CD4-positive, alpha-beta T cell treated with Interleukin-1 beta for 1 hour (primary cell): ENCODE results near the gene C1QB.
A peak's percentile ranks its signal among the peaks of the same experiment; 100 is the strongest.
"Not testable (repeated sequence)": the region's sequence is repeated elsewhere in the genome, so short reads cannot be mapped to it uniquely, and the experiment has no call there.

ENCODE experiments used
- DNase-seq, 2 donors: peaks; one replicate each; pipeline ENCODE4 v3.0.0-alpha.2; 2020 to 2022

Gene C1QB

GRCh38 chr1:22668840-22669239, 15.8 kb downstream of the C1QB start:
- not testable (repeated sequence) for DNase-seq

- no peak for DNase-seq
Observed at GRCh38 chr1:22670352-22670975, 17.4 kb downstream of the C1QB start.

DNA sequence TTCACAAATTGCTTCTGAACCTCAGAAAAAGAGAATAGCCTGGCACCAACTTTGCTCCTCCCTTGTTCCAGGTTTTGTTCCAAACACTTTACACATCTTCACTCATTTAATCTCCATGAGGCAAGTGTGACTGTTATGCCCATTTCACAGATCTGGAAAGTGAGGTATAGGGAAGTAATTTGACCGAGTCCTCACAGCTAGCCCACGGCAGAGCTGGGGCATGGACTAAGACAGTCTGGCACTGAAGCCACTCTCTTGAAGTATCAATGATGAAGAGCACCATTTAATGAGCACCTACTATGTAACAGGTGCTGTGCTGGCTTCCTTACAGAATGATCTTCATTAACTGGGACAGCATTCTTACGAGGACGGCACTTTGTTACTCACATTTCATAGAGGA, 19.0 kb downstream of the C1QB start:
- no peak for DNase-seq

- peak in 1 of 2 donors; percentile 9 for DNase-seq
Observed at GRCh38 chr1:22673486-22674409, 20.7 kb downstream of the C1QB start.

DNA sequence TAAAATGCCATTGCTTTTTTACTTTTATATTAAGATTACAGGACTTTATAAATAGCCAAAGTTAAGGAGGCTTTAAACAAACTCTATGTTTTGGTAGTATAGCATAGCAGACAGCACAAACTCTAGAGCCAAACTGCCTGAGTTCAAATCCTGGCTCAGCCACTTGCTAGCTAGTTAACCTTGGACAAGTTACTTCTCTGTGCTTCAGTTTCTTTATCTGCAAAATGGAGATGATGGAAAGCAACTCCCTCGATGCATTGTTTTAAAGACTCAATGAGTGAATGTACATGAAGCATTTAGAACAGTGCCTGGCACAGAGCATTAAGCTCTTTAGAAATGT, 21.3 kb downstream of the C1QB start:
- DNase-seq = no peak

DNA sequence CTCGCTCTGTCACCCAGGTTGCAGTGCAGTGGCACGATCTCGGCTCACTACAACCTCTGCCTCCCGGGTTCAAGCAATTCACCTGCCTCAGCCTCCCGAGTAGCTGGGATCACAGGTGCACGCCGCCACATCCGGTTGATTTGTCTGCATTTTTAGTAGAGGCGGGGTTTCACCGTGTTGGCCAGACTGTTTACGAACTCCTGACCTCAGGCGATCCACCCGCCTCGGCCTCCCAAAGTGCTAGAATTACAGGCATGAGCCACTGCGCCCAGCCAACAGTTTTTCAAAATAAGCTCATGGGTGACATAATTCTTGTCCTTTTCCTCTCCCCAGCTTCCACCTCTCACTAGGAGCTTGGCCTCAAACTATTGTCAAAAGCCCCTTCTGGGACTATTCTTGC, 23.1 kb downstream of the C1QB start:
- not testable (repeated sequence) for DNase-seq

DNA sequence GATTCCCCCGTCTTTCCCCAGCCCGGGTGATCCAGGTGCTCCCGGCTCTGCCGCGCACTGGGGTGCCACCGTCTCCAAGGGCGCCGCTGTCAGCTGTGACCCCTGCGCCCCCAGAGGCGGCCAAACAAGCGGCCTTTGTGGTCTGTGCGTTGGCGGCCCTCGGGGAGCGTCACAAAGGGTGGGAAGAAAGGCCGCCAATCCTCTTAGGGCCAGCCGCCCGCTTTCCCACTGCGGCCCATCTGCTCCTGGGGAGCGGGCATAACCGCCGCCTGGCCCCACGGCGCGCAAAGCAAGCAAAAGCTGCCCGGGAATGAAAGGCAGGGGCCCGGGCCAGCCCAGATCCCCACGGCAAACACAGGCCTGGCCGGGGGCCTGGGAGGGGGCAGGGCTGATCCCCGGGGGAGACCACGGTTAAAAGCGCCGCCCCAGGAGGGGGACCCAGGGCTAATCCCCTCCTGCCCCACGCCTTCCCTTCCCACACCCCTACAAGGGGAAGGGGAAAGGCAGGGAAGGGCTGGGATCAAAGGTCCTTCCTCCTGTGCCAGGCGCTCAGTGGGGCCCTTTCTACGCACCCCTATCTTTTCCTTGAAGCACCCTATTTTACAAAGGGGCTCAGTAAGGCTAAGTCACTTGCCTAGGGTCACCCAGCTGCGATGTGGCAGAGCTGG, 24.0 kb downstream of the C1QB start:
- no peak for DNase-seq

DNA sequence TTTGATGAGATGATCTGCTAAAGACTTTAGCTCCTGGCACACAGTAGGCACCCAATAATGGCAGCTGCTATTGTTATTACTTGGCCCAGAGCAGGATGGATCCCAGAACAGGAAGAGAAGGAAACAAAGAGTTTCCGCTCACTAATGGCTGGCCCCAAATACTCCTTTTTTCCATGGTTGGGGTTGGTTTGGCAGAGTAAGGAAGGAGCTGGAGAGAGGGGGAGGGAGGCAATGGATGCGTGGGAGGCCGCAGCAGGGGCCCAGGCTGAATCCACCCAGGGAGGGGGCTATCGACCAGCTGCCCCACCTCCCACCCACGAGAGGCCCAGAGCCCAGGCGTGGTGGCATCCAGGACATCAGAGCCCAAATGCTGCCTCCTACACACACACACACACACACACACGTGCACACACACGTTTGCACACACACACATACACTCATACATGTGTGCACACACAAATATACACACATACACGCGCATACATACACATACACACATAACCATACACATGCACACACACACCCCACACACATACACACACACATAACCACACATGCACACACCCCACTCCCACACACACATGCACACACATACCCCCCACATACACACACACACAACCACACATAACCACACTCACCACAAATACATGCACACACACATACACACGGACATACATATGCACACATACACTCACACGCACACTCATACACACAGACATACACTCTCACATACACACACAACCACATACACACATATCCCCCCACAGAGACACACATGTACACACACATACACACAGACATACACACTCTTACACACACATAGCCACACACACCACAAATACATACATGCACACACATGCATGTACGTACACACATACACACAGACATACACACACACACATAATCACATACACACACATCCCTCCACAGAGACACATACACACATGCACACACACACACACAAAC, 25.2 kb downstream of the C1QB start:
- no peak for DNase-seq

GRCh38 chr1:22680726-22681125, 27.7 kb downstream of the C1QB start:
- DNase-seq = no peak

GRCh38 chr1:22681556-22682276, 28.7 kb downstream of the C1QB start:
- no peak for DNase-seq

GRCh38 chr1:22683547-22683946, 30.5 kb downstream of the C1QB start:
- no peak for DNase-seq

DNA sequence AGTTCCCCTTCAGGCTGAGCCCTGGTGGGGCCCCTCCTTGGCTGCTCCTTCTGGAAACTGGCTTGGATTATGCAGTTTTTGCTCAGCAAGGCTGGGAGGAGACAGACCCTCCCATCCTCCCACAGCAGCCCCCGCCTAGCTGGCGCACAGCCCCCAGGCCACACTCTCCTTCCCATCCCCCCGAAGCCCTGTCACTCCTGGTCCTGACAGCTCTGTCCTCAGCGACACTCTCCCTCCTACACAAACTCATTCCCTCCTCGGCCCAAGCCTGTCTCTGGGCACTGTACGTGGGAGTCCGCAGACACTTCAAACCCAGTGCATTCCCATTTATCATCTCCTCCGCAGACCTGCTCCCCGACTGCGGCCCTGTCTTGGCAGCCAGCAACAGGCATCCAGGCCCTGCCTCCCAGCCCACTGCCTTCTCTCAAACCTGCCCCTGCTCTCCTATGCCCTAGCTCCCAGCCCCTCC, 32.6 kb downstream of the C1QB start:
- DNase-seq = no peak

DNA sequence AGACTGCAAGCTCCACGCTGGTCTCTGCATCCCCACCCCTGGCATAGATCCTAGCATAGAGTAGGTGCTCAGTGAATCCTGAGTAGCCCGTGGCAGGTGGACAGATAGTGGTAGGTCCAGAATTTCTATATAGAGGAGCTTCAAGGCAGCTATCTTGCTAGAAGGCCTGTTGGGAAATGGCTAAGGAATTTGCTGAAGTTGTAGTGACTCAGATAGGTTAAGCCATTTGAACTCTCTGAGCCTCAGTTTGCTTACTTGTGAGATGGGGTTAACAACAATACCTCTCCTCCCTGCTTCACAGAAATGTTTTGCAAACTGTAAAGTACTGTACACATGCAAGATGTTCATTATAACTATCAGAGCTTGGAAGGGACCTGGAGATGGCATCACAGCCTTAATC, 34.2 kb downstream of the C1QB start:
- no peak for DNase-seq

DNA sequence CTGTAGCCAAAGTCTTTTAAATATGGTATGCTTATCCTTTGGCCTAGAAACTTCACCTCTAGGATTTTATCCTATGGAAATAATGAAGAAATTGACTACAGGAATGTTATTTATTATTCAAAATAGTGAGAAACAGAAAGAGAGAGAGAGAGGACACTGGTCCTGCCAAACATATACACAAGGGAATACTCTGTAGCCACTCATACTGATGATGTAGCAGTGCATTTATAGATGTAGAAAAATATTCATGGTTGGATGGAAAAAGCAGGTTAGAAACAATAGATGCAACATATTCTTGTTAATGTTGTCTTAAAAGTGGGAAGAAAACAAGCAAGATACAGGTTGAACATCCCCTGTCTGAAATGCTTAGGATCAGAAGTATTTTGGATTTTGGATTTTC, 35.4 kb downstream of the C1QB start:
- DNase-seq = no peak

DNA sequence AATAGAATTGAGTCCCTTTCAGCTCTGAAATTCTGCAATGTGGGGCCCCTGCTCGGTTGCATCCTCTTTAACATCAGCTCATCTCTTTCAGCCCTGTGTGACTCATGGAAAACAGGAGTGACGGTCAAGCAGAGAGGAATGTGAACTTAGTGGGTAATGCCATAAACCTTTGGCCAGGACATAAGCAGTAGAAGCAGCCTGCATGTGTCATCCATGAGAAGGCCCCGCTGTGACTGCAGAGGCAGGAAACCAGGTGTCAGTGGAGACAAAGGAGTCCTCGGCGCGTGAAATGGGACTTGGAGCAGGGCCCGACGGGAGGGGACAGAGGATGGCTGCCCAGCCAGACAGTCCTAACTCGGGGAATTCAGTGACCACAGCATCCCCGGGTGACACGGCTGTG, 36.5 kb downstream of the C1QB start:
- DNase-seq = no peak

DNA sequence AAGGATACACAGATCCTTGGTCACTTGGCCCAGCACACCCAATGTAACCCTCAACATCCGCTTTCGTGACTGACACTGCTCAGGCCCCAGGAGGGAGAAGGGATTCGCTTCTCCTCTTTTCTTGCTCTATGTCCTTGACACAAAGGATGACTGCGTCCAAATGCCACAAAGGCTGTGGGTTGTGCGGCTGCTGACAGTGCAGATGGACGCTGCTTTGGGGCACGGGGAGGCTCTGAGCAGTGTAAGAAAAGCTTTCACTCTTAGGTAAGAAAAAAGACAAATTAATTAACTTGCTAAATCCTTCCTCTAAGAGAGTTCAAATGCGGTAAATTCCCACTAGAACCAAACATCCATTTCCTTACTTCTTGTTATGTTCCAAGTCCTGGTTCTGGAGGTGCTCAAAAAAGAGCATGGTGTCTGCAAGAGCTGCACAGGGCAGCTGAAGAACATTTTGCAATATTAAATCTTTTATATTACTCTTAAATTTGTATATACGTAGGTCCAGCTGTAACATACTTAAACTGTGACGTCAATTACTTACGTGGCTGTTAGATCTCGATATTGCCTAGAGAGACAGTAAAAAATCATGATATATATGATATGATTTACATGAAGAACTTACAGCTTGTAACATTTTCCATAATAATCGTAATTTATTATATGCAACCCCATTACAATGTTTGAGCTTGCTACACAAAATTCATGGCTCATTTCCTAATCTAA, 38.2 kb downstream of the C1QB start:
- DNase-seq = no peak

- DNase-seq = no peak
Observed at GRCh38 chr1:22694172-22694571, 41.1 kb downstream of the C1QB start.

DNA sequence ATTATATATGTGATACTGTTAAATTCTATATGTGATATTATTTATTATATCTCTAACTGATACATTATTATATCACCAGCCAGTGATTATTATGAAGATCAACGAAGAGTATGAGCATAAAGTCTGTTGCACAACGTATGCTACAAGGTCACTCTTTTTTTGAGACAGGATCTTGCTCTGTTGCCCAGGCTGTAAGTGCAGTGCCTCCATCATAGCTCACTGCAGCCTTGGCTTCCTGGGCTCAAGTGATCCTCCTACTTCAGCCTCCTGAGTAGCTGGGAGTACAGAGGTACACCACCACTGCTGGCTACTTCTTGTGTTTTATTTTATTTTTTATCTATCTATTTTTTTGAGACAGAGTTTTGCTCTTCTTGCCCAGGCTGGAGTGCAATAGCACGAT, 43.6 kb downstream of the C1QB start:
- DNase-seq = no peak

GRCh38 chr1:22697980-22698379, 44.9 kb downstream of the C1QB start:
- no peak for DNase-seq

DNA sequence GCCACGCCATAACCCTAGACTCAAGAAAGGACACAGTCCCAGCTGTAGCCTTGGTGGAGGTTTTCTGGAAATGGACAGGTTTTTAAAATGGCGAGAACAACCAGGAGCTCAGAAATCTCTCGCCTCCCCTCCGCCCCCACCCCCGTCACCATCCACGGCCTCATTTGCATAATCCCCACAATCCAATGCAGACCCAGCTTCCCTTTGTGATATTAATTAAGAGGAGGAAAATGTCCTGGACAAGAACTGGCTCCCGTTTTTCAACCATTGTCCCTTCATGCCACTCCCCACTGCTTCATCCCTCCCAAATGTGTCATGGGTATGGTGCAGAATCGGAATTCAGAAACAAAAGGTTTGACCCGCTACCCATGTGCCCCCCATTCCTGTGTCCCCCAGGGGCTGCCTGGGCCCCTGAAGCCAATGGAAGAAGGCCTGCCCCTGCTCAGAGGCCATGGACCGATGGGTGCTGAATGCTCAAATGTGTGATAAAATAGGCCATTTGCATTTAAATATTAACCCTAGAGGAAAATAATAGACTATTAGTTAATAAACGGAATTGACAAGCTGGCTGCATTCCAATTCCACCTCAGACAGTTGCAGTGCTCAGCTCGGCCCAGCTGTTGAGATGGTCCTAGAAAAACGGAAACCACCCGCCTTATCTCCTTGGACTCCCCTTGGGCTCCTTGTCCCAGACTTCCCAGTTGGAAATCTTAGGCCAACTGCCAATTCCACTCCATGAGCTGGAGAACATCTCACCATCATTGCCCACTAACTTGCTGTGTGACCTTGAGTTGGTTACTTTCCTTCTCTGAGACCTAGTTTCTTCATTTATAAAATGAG, 46.9 kb downstream of the C1QB start:
- DNase-seq = no peak
